Neural progenitor cell (in vitro differentiated cells): Measurements from ENCODE around the gene LY6G6F. TPM values are rescaled to one million over a fixed set of nuclear protein-coding genes. Genes with fewer than 3 reads are reported as not detected.
A peak's percentile ranks its signal among the peaks of the same experiment; 100 is the strongest.

Source experiments
- DNase-seq: peaks from one replicate; pipeline ENCODE4 v3.0.0-alpha.2; 2016; ENCODE audit warnings: low spot score
- H2AFZ ChIP-seq: fragments of 200-600 bp; sonication (generic); replicated peaks from 2 replicates; pipeline ENCODE4 v1.6.1; 2016; ENCODE audit warnings: antibody characterized with exemption
- H3F3A ChIP-seq: fragments of 200-600 bp; sonication (generic); 2 replicates; pipeline ENCODE4 v1.6.1; 2016; ENCODE audit warnings: antibody characterized with exemption, low read depth
- H3K27ac ChIP-seq: fragments of 200-600 bp; sonication (generic); 2 replicates; pipeline ENCODE4 v1.5.1; 2016; ENCODE audit warnings: mild to moderate bottlenecking
- H3K27me3 ChIP-seq: fragments of 200-600 bp; sonication (generic); 2 replicates; pipeline ENCODE4 v1.6.1; 2016; ENCODE audit warnings: mild to moderate bottlenecking, moderate library complexity
- H3K36me3 ChIP-seq: fragments of 200-600 bp; sonication (generic); 2 replicates; pipeline ENCODE4 v1.5.1; 2016
- H3K4me1 ChIP-seq: fragments of 200-600 bp; sonication (generic); 2 replicates; pipeline ENCODE4 v1.6.1; 2016; ENCODE audit warnings: mixed run types
- H3K4me2 ChIP-seq: fragments of 200-600 bp; sonication (generic); 2 replicates; pipeline ENCODE4 v1.6.1; 2016
- H3K4me3 ChIP-seq: fragments of 200-600 bp; sonication (generic); 2 replicates; pipeline ENCODE4 v1.5.1; 2016
- H3K79me2 ChIP-seq: fragments of 200-600 bp; sonication (generic); 2 replicates; pipeline ENCODE4 v1.6.1; 2016; ENCODE audit warnings: low read depth
- H3K9ac ChIP-seq: fragments of 200-600 bp; sonication (generic); 2 replicates; pipeline ENCODE4 v1.6.1; 2016
- H3K9me3 ChIP-seq: fragments of 200-600 bp; sonication (generic); 2 replicates; pipeline ENCODE4 v1.5.1; 2016; ENCODE audit warnings: low read depth
- H4K20me1 ChIP-seq: fragments of 200-600 bp; sonication (generic); 2 replicates; pipeline ENCODE4 v1.6.1; 2016; ENCODE audit warnings: low read depth
- H3K27ac Mint-ChIP-seq: 3 replicates; pipeline ENCODE4 v1.8.0; 2021; ENCODE audit warnings: mixed read lengths
- H3K27me3 Mint-ChIP-seq: 2 replicates; pipeline ENCODE4 v1.8.0; 2022; ENCODE audit warnings: low read depth, mild to moderate bottlenecking, inconsistent platforms, moderate library complexity, mixed read lengths; ENCODE audit not compliant: insufficient read depth
- H3K36me3 Mint-ChIP-seq: 3 replicates; pipeline ENCODE4 v1.8.0; 2021; ENCODE audit warnings: mixed read lengths
- H3K4me1 Mint-ChIP-seq: 3 replicates; pipeline ENCODE4 v1.8.0; 2021; ENCODE audit warnings: mixed read lengths
- H3K4me3 Mint-ChIP-seq: 3 replicates; pipeline ENCODE4 v1.8.0; 2021; ENCODE audit warnings: mild to moderate bottlenecking, moderate library complexity, mixed read lengths
- H3K9me3 Mint-ChIP-seq: 3 replicates; pipeline ENCODE4 v1.8.0; 2020; ENCODE audit warnings: mixed read lengths
- EZH2 ChIP-seq: fragments of 200-600 bp; sonication (generic); IDR thresholded peaks from 2 replicates; pipeline ENCODE4 v1.6.1; 2017; ENCODE audit warnings: antibody characterized with exemption, mild to moderate bottlenecking, moderate library complexity
- EZH2phosphoT487 ChIP-seq: fragments of 200-600 bp; sonication (generic); IDR thresholded peaks from 2 replicates; pipeline ENCODE4 v1.6.1; 2017; ENCODE audit warnings: antibody characterized with exemption
- total RNA-seq: library from RNA; depleted of rRNA; stranded (reverse); fragments of >200 nt; gene quantifications from 2 replicates; pipeline ENCODE4 v1.2.3, GENCODE V29; 2015; ENCODE audit warnings: low replicate concordance
- TF ChIP-seq, protein P1 (sequence below): fragments of 200-600 bp; sonication (generic); IDR thresholded peaks from 2 replicates; pipeline ENCODE4 v1.5.1; 2017; ENCODE audit warnings: antibody characterized with exemption, mild to moderate bottlenecking

LY6G6F gene
- total RNA-seq, 1 donor from 2014 or later = not detected

DNA sequence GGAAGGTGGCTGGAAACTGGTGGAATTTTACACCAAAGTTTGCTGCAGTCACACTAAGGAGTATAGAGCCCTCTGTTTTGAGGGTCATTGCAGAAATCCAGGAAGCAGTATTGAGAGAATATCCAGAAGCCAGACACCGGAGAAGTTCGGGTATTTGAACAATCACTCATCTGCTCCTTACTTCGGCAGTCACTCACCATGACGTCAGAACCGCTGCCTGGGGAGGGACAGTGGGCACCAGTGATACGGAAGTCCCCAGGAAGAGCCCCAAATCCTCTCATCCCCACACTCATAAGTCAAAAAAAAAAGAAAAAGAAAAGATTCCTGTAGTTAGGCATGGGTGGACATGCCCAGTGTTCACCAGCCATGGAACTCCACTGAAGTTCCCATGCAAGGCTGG, 29.8 kb upstream of the LY6G6F start:
- H3K4me1 Mint-ChIP-seq = peaks cover 14% of the 10 kb centered on the region

DNA sequence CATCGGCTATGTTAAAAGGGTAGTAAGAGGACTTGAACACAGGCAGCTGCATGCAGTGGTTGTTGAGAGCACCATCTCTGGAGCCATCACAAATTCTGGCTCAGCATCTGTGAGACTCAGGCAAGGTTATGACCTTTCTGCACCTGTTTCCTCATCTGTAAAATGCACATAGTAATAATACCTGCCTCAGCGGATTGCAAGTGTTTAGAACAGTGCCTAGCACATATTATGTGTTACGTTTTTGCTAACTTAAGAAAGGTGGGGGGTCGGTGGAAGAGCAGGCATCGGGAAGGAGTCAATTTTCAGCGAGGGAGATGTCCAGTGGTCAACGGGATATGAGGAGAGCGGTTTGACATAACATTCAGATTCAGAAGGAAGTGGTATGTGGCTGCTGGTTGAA, 28.7 kb upstream of the LY6G6F start:
- Mint-ChIP-seq H3K27ac (no peak overlapping the region), H3K27me3 (peaks cover 14% of the 10 kb centered on the region), H3K4me3 (no peak overlapping the region), H3K36me3 (peaks cover 2% of the 10 kb centered on the region), H3K9me3 (no peaks in the 10 kb centered on the region), H3K4me1 (peaks cover 18% of the 10 kb centered on the region)
- no peak overlapping the region for H3K4me3 ChIP-seq
- no peak for TF ChIP-seq EZH2
- no peak for TF ChIP-seq EZH2phosphoT487
- no peaks in the 10 kb centered on the region for H3K79me2 ChIP-seq
- H3K27ac ChIP-seq = no peak overlapping the region
- peaks cover 22% of the 10 kb centered on the region for H3F3A ChIP-seq
- H3K4me1 ChIP-seq = peaks cover 4% of the 10 kb centered on the region
- no peak for DNase-seq
- H4K20me1 ChIP-seq = no peaks in the 10 kb centered on the region
- no peak overlapping the region for H3K4me2 ChIP-seq
- no peak overlapping the region for H3K9ac ChIP-seq
- no peak overlapping the region for H2AFZ ChIP-seq
- no peaks in the 10 kb centered on the region for H3K9me3 ChIP-seq
- peaks cover 21% of the 10 kb centered on the region for H3K27me3 ChIP-seq
- H3K36me3 ChIP-seq = no peaks in the 10 kb centered on the region

More for the DNA sequence above, 29.8 kb upstream of the LY6G6F start:
- DNase-seq = no peak
- Histone ChIP-seq H3K4me2 (no peak overlapping the region), H4K20me1 (no peaks in the 10 kb centered on the region), H3K27ac (no peak overlapping the region), H3K9ac (no peak overlapping the region), H3K4me1 (peaks cover 4% of the 10 kb centered on the region), H3K9me3 (no peaks in the 10 kb centered on the region), H2AFZ (no peak overlapping the region), H3K79me2 (no peaks in the 10 kb centered on the region), H3F3A (peaks cover 11% of the 10 kb centered on the region), H3K36me3 (no peaks in the 10 kb centered on the region), H3K27me3 (peaks cover 12% of the 10 kb centered on the region), H3K4me3 (no peak overlapping the region)
- no peak for TF ChIP-seq EZH2phosphoT487
- no peak for TF ChIP-seq EZH2
- TF ChIP-seq, protein P1, sequence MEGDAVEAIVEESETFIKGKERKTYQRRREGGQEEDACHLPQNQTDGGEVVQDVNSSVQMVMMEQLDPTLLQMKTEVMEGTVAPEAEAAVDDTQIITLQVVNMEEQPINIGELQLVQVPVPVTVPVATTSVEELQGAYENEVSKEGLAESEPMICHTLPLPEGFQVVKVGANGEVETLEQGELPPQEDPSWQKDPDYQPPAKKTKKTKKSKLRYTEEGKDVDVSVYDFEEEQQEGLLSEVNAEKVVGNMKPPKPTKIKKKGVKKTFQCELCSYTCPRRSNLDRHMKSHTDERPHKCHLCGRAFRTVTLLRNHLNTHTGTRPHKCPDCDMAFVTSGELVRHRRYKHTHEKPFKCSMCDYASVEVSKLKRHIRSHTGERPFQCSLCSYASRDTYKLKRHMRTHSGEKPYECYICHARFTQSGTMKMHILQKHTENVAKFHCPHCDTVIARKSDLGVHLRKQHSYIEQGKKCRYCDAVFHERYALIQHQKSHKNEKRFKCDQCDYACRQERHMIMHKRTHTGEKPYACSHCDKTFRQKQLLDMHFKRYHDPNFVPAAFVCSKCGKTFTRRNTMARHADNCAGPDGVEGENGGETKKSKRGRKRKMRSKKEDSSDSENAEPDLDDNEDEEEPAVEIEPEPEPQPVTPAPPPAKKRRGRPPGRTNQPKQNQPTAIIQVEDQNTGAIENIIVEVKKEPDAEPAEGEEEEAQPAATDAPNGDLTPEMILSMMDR = no peak
- H3K36me3 Mint-ChIP-seq = peaks cover 9% of the 10 kb centered on the region
- H3K27me3 Mint-ChIP-seq = peaks cover 12% of the 10 kb centered on the region
- no peak overlapping the region for H3K27ac Mint-ChIP-seq
- H3K9me3 Mint-ChIP-seq = no peaks in the 10 kb centered on the region
- no peak overlapping the region for H3K4me3 Mint-ChIP-seq

DNA sequence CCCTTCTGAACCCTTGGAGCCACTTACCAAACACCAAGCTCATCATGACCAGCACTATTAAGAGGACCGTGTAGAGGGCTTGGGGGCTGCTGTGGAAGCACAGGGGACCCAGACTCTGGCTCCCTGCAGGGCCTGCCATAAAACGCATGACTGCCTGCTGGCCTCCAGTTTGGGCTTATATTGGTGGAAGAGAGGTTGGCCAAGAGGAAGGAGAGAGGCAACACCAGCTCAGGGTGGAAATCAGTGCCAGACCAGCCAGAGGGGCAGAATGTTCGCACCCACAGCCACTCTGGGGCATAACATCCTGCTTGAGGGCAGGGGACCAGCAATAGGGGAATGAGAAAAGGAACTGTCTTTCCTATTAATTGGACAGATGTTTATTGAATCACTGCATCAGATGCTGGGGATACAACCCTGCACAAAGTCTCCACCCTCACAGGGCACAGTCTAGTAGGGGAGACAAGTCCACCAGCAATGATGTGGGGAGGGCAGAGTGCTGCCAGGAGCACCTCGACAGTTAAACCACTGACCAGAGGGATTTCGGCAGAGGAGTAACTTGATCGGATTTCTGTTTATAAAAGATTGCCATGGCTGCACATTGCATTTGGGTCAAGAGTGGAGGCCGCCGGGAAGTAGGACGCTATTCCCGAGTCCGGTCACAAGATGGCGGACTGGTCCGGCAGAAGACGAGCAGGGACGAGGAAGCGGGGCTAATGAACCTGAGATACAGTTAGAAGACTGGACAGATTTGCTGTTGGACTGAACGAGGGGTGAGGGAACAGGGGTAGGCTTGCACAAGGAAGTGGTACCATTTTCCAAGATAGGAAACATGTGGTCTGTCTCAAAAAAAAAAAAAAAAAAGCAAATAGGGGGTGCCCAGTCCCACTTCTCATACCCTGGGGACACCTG, 26.2 kb upstream of the LY6G6F start, which contains the start of gene LY6G5C:
LY6G5C (minus strand) TSS at position 842 of the 909 bp plus-strand sequence; CDS start at position 148, 694 bp downstream.
- H3K27ac Mint-ChIP-seq = peak within 1 kb of the TSS; percentile 88
- TF ChIP-seq EZH2phosphoT487 = no peak
- TF ChIP-seq, protein P1 = peak; percentile 65
- peaks cover 15% of the 10 kb centered on the region for H3K27me3 Mint-ChIP-seq
- Histone ChIP-seq H3K9ac (no peak within 1 kb of the TSS), H3K27me3 (peaks cover 21% of the 10 kb centered on the region), H4K20me1 (peaks cover 5% of the 10 kb centered on the region), H3K4me2 (peak within 1 kb of the TSS; percentile 88), H3F3A (peaks cover 41% of the 10 kb centered on the region), H3K4me3 (peak within 1 kb of the TSS; percentile 52), H3K4me1 (peaks cover 7% of the 10 kb centered on the region), H3K79me2 (no peaks in the 10 kb centered on the region), H3K9me3 (no peaks in the 10 kb centered on the region), H3K27ac (no peak within 1 kb of the TSS), H2AFZ (peak within 1 kb of the TSS; percentile 78), H3K36me3 (no peaks in the 10 kb centered on the region)
- peaks cover 27% of the 10 kb centered on the region for H3K4me1 Mint-ChIP-seq
- peak; percentile 85 for DNase-seq
- H3K36me3 Mint-ChIP-seq = peaks cover 6% of the 10 kb centered on the region
- H3K9me3 Mint-ChIP-seq = no peaks in the 10 kb centered on the region
- peak within 1 kb of the TSS; percentile 83 for H3K4me3 Mint-ChIP-seq
